ENCODE data around the gene PYGO1.
"Not testable (repeated sequence)": the region's sequence is repeated elsewhere in the genome, so short reads cannot be mapped to it uniquely, and the experiment has no call there.

PYGO1 gene

GRCh38 chr15:55564347-55565145 lies 23.6 kb downstream of the PYGO1 start:
- DNase-seq: no peak

GRCh38 chr15:55562601-55563000 lies 25.5 kb downstream of the PYGO1 start:
- no peak for DNase-seq

- DNase-seq: no peak
Measured at GRCh38 chr15:55555089-55555488, 33.1 kb downstream of the PYGO1 start.

- no peak for DNase-seq
Measured at GRCh38 chr15:55552926-55553325, 35.2 kb downstream of the PYGO1 start.

GRCh38 chr15:55552451-55552850 lies 35.7 kb downstream of the PYGO1 start:
- no peak for DNase-seq

GRCh38 chr15:55549305-55549704 lies 38.8 kb downstream of the PYGO1 start:
- no peak for DNase-seq

GRCh38 chr15:55546718-55547117 lies 41.4 kb downstream of the PYGO1 start:
- DNase-seq: no peak

- peak; percentile 8 to 33 for DNase-seq
Measured at GRCh38 chr15:55535436-55535835, 52.7 kb downstream of the PYGO1 start.

GRCh38 chr15:55532944-55533343 lies 55.2 kb downstream of the PYGO1 start:
- no peak for DNase-seq

GRCh38 chr15:55530861-55531313 lies 57.3 kb downstream of the PYGO1 start:
- no peak for DNase-seq

- DNase-seq: no peak
Measured at GRCh38 chr15:55528812-55529211, 59.3 kb downstream of the PYGO1 start.

GRCh38 chr15:55527150-55527549 lies 61.0 kb downstream of the PYGO1 start:
- no peak for DNase-seq

GRCh38 chr15:55526559-55527036 lies 61.5 kb downstream of the PYGO1 start:
- DNase-seq: peak in 1 of 2 donors; percentile 42

GRCh38 chr15:55522742-55523450 lies 65.2 kb downstream of the PYGO1 start:
- no peak for DNase-seq

- DNase-seq: no peak
Measured at GRCh38 chr15:55518641-55519040, 69.5 kb downstream of the PYGO1 start.

GRCh38 chr15:55518009-55518408 lies 70.1 kb downstream of the PYGO1 start:
- no peak for DNase-seq

- no peak for DNase-seq
Measured at GRCh38 chr15:55515991-55516776, 72.0 kb downstream of the PYGO1 start.

GRCh38 chr15:55515491-55515890 lies 72.7 kb downstream of the PYGO1 start:
- no peak for DNase-seq

- no peak for DNase-seq
Measured at GRCh38 chr15:55514414-55514850, 73.7 kb downstream of the PYGO1 start.

- not testable (repeated sequence) for DNase-seq
Measured at GRCh38 chr15:55513621-55514413, 74.3 kb downstream of the PYGO1 start.

- no peak for DNase-seq
Measured at GRCh38 chr15:55513152-55513551, 75.0 kb downstream of the PYGO1 start.

GRCh38 chr15:55507567-55507966 lies 80.6 kb downstream of the PYGO1 start:
- no peak for DNase-seq

Data from CD4-positive, alpha-beta T cell treated with Interferon alpha-2 for 1 hour (primary cell).